GM12865 (cell line): Measurements from ENCODE around the gene SLC16A8.

ENCODE experiments used
- DNase-seq: peaks from one replicate; pipeline ENCODE4 v3.0.0; 2010; ENCODE audit warnings: low read depth
- H3K4me3 ChIP-seq: 2 replicates; pipeline ENCODE4 v1.5.1; 2011; ENCODE audit warnings: mild to moderate bottlenecking, low read depth, low read length, control low read depth
- CTCF ChIP-seq: IDR thresholded peaks from 2 replicates; pipeline ENCODE4 v1.5.1; 2011; ENCODE audit warnings: low read length, control low read depth, low read depth, inconsistent platforms; ENCODE audit not compliant: insufficient read depth; ENCODE audit errors: missing control alignments

The SLC16A8 gene

GRCh38 chr22:38066381-38067027 lies 17.5 kb downstream of the SLC16A8 start:
- no peak for TF ChIP-seq CTCF
- no peak overlapping the region for H3K4me3 ChIP-seq
- DNase-seq = no peak

- no peak for DNase-seq
- H3K4me3 ChIP-seq = no peak overlapping the region
- no peak for TF ChIP-seq CTCF
Measured at GRCh38 chr22:38065539-38065938, 18.4 kb downstream of the SLC16A8 start.

DNA sequence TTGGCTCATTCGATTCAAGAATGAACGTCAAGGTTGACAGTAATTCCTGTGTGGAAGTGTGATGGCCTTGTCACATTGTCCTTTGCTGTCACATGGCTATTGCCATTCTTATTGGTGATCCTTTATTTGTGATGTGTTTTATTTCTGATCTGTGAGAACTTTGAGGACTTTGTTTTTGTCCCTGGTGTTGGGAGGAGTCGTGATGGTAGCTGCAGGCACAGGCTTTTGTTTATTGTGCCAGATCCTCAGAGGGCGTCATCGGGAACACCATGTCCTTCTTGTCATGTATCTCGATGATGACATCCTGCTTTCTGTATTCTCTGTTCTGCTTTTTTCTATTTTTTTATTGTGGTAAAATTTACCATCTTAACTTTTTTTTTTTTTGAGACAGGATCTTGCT lies 21.2 kb downstream of the SLC16A8 start:
- no peak for DNase-seq
- no peak for TF ChIP-seq CTCF
- H3K4me3 ChIP-seq = no peak overlapping the region

DNA sequence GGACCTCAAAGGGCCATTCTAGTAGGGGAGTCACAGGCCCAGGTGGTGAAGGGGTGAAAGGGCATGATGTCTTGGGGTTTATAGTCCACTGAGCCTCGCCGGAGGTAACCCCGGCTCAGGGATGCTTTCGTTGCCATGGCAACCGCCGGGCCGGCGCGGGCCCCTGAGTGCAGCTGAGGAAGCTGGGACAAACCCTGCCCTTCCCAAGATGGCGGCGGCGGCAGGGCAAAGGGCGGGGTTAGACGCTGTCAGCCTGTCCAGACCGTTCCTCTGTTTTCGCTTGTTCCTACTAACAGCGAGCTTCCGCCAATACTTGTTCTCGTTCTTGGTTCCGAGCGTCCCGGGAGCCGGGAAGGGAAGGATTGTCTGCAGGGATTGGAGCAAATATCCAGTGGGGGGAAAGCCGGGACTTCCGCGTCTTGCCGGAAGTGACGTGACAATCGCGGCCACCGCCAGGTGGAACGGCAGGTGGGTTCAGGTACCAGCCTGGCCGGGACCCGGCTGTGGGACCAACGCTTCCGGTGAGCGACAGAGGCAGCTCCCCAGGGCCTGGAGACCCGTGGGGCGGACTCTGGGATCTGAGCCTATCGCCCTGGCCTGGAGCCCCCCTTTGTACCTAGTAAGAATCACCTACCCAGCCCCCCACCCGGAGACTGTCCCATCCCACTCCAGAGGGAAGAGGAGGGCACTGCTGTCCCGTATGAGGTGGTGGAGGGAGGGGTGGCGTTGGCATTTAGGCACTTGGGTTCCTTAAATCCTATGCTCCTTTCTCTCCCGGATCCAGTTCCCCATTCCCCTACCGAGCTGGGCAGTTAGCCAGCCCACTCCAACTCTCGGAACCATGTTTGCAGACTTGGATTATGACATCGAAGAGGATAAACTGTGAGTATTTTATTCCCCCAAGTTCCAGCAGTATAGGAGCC lies 26.8 kb downstream of the SLC16A8 start, which contains the start of gene PICK1:
TSS of gene PICK1 (plus strand) at position 436 of the 923 bp plus-strand sequence. CDS start at position 842, 406 bp downstream.
- H3K4me3 ChIP-seq = peak within 1 kb of the TSS; percentile 70
- peak; percentile 89 for DNase-seq
- peak; percentile 7 for TF ChIP-seq CTCF

- peak; percentile 80 for TF ChIP-seq CTCF
- no peak overlapping the region for H3K4me3 ChIP-seq
- DNase-seq = peak; percentile 87
Measured at GRCh38 chr22:38051900-38052862, 31.8 kb downstream of the SLC16A8 start.

- no peak overlapping the region for H3K4me3 ChIP-seq
- TF ChIP-seq CTCF = no peak
- no peak for DNase-seq
Measured at GRCh38 chr22:38051261-38051660, 32.7 kb downstream of the SLC16A8 start.
